ENCODE data around the gene ZNF319. TPM values are rescaled to one million over a fixed set of nuclear protein-coding genes. Genes with fewer than 3 reads are reported as not detected.

The ZNF319 gene
- polyA plus RNA-seq, 1 donor (not counting 4 experiments of a cell fraction or from before 2014, with no cell fraction given), result 3.3 TPM

DNA sequence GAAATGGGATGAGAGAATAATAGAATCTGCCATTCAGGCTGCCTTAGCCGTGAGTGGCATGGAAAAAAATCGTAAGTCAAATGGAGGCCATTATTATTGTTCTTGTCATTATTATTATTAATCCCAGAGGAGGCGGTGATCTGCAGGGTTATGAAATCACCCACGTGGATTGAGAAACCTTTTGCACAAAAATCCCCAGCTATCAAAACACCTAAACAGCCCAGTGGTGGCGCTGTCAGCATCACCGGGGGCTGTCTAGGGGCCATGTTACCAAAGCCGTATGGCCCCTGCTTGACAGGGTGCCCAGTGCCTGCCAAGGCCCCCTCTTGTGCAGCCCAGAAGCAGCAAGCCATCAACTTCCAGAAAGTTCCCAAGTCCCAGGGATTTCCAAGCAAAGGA, 54.7 kb downstream of the ZNF319 start:
- Histone ChIP-seq H3K27ac (ENCODE audit: control insufficient read depth, insufficient read depth, low read length) (no peak overlapping the region), H3K9ac (ENCODE audit: control insufficient read depth, extremely low read depth, insufficient read depth, low read length) (no peak overlapping the region), H3K27me3 (ENCODE audit: control insufficient read depth, extremely low read depth, insufficient read depth, low read length) (peaks cover 6% of the 10 kb centered on the region), H4K20me1 (ENCODE audit: control insufficient read depth, extremely low read depth, insufficient read depth, low read length) (no peaks in the 10 kb centered on the region), H3K9me1 (ENCODE audit: control insufficient read depth, extremely low read depth, insufficient read depth, low read length) (no peaks in the 10 kb centered on the region), H3K36me3 (ENCODE audit: control insufficient read depth in 2 of 2, extremely low read depth in 1 of 2, insufficient read depth in 2 of 2, low read length in 2 of 2) (no peaks in the 10 kb centered on the region), H3K4me3 (ENCODE audit: control insufficient read depth in 2 of 3, extremely low read depth in 1 of 3, insufficient read depth in 2 of 3, low read depth in 1 of 3, low read length in 3 of 3) (no peak overlapping the region), H2AFZ (ENCODE audit: control insufficient read depth, low read length) (no peak overlapping the region), H3K9me3 (ENCODE audit: control insufficient read depth, low read depth, low read length) (no peaks in the 10 kb centered on the region), H3K79me2 (ENCODE audit: control insufficient read depth, insufficient read depth, low read length) (no peaks in the 10 kb centered on the region), H3K4me1 (ENCODE audit: control insufficient read depth, extremely low read depth, insufficient read depth, low read length) (peaks cover 5% of the 10 kb centered on the region), H3K4me2 (ENCODE audit: control insufficient read depth, extremely low read depth, insufficient read depth, low read depth, low read length) (no peak overlapping the region)
- TF ChIP-seq, protein P1, sequence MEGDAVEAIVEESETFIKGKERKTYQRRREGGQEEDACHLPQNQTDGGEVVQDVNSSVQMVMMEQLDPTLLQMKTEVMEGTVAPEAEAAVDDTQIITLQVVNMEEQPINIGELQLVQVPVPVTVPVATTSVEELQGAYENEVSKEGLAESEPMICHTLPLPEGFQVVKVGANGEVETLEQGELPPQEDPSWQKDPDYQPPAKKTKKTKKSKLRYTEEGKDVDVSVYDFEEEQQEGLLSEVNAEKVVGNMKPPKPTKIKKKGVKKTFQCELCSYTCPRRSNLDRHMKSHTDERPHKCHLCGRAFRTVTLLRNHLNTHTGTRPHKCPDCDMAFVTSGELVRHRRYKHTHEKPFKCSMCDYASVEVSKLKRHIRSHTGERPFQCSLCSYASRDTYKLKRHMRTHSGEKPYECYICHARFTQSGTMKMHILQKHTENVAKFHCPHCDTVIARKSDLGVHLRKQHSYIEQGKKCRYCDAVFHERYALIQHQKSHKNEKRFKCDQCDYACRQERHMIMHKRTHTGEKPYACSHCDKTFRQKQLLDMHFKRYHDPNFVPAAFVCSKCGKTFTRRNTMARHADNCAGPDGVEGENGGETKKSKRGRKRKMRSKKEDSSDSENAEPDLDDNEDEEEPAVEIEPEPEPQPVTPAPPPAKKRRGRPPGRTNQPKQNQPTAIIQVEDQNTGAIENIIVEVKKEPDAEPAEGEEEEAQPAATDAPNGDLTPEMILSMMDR (optimal IDR thresholded peaks at IDR 0.05 in 1 of 3, IDR thresholded peaks at IDR 0.05 in 1 of 3, conservative IDR thresholded peaks at IDR 0.05 in 1 of 3; ENCODE audit: extremely low read depth in 1 of 3, insufficient read depth in 2 of 3, low read length in 3 of 3), result peak in 2 of 3 experiments; percentile 9 to 15
- no peak for TF ChIP-seq EZH2 (IDR thresholded peaks at IDR 0.05; ENCODE audit: low read length)
- FAIRE-seq, result no peak
- no peak for DNase-seq (ENCODE audit: low read depth, low spot score)
- dilution Hi-C loops (cut with MboI; ENCODE audit: extremely low pct_ligation_motif_present, low sequenced_read_pairs), result no loop called here

DNA sequence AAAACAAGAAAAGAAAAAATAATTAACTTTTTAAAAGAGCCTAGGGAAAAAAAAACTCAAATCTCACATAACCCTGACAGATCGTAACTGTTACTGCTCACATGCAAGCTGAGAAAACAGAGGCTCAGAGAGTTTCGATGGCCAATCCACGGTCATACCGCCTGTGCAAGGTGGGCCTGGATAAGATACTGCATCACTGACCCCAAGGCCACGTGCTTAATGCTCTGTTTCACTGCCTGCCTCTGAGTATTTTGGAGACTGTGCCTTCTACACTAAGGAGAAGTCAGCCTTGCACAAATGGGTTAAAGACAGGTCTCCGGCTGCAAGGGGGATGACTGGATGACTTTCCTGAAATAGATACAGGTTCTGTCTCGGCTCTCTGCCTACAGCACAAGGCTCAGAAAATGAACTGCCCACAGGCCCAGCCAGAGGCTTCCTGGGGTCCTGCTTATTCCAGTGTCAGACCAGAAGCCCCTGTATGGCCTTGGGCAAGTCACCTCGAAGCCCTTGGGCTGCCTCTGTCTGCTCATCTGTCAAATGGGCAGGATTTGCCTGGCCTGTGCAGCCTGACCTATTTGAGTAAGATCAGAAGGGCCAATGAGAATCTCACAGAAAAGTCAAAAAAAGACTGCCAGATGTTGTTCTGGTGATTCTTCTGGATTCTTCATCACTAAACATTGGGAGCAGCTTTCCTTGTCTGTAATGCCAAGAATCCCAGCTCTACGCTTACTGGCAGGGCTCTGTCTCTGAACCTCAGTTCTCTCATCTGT, 55.3 kb downstream of the ZNF319 start:
- Histone ChIP-seq H3K9me1 (ENCODE audit: control insufficient read depth, extremely low read depth, insufficient read depth, low read length) (no peaks in the 10 kb centered on the region), H3K36me3 (ENCODE audit: control insufficient read depth in 2 of 2, extremely low read depth in 1 of 2, insufficient read depth in 2 of 2, low read length in 2 of 2) (no peaks in the 10 kb centered on the region), H3K9ac (ENCODE audit: control insufficient read depth, extremely low read depth, insufficient read depth, low read length) (no peak overlapping the region), H3K27ac (ENCODE audit: control insufficient read depth, insufficient read depth, low read length) (no peak overlapping the region), H3K4me3 (ENCODE audit: control insufficient read depth in 2 of 3, extremely low read depth in 1 of 3, insufficient read depth in 2 of 3, low read depth in 1 of 3, low read length in 3 of 3) (no peak overlapping the region), H3K79me2 (ENCODE audit: control insufficient read depth, insufficient read depth, low read length) (no peaks in the 10 kb centered on the region), H4K20me1 (ENCODE audit: control insufficient read depth, extremely low read depth, insufficient read depth, low read length) (no peaks in the 10 kb centered on the region), H3K4me1 (ENCODE audit: control insufficient read depth, extremely low read depth, insufficient read depth, low read length) (peaks cover 8% of the 10 kb centered on the region), H3K9me3 (ENCODE audit: control insufficient read depth, low read depth, low read length) (no peaks in the 10 kb centered on the region), H3K27me3 (ENCODE audit: control insufficient read depth, extremely low read depth, insufficient read depth, low read length) (peaks cover 6% of the 10 kb centered on the region), H2AFZ (ENCODE audit: control insufficient read depth, low read length) (no peak overlapping the region), H3K4me2 (ENCODE audit: control insufficient read depth, extremely low read depth, insufficient read depth, low read depth, low read length) (no peak overlapping the region)
- FAIRE-seq (no peak), DNase-seq (ENCODE audit: low read depth, low spot score) (no peak)
- dilution Hi-C loops (cut with MboI; ENCODE audit: extremely low pct_ligation_motif_present, low sequenced_read_pairs), result no loop called here
- TF ChIP-seq, protein P1 (optimal IDR thresholded peaks at IDR 0.05 in 1 of 3, IDR thresholded peaks at IDR 0.05 in 1 of 3, conservative IDR thresholded peaks at IDR 0.05 in 1 of 3; ENCODE audit: extremely low read depth in 1 of 3, insufficient read depth in 2 of 3, low read length in 3 of 3), result no peak

Other genes with a start within 250 kb of the ZNF319 start
- gene KIFC3, start 198.2 kb downstream of the ZNF319 start, polyA plus RNA-seq, result 22.7 to 32.8 TPM (median 27.9 TPM) in 3 replicates
- gene CNGB1, start 29.5 kb downstream of the ZNF319 start, polyA plus RNA-seq, result 0.07 to 0.22 TPM (median 0.08 TPM) in 3 replicates
- gene USB1, start 735 bp upstream of the ZNF319 start, polyA plus RNA-seq, result 63.5 to 88.7 TPM (median 75.9 TPM) in 3 replicates
- gene MMP15, start 25.1 kb upstream of the ZNF319 start, polyA plus RNA-seq, result 3.7 to 7.2 TPM (median 5.6 TPM) in 3 replicates
- 41.0 to 52.0 TPM (median 51.9 TPM) in 3 replicates for gene CFAP20, start 128.7 kb upstream of the ZNF319 start, polyA plus RNA-seq
- gene CSNK2A2, start 197.4 kb upstream of the ZNF319 start, polyA plus RNA-seq, result 33.0 to 72.2 TPM (median 49.6 TPM) in 3 replicates

Measured in keratinocyte (primary cell).